UCSD-AML1 (cell line): ENCODE results near the gene RPS6KA1.

Experiments
- DNase-seq: peaks from one replicate; lab custom pipeline; 2025; ENCODE audit not compliant: unreplicated experiment; lab: John Stamatoyannopoulos, UW

Gene RPS6KA1

GRCh38 chr1:26530895-26531598 lies 1.5 kb downstream of the RPS6KA1 start:
- DNase-seq, result peak; percentile 70

- no peak for DNase-seq
These were observed 2.1 kb downstream of the RPS6KA1 start for GRCh38 chr1:26531651-26532131.

GRCh38 chr1:26533951-26534509 lies 4.5 kb downstream of the RPS6KA1 start:
- no peak for DNase-seq

DNA sequence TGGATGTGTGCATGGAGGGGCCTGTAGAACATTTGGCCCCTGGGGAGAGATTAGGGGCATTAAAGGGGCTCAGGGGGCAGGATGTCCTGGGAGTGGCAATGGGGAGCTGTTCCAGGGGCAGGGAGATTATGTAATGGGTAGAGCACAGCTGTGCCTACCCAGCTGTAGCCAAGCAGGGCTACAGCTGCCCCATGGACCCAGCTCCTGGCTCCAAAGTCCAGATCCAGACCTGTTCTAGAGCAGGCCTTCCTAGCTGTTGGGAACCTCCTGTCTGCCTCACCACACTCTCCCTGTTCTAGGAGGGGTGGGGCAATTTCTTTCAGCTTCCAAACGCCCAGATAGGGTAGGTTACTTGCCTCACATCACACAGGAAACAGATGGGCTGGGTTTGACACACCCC lies 5.6 kb downstream of the RPS6KA1 start:
- no peak for DNase-seq

DNA sequence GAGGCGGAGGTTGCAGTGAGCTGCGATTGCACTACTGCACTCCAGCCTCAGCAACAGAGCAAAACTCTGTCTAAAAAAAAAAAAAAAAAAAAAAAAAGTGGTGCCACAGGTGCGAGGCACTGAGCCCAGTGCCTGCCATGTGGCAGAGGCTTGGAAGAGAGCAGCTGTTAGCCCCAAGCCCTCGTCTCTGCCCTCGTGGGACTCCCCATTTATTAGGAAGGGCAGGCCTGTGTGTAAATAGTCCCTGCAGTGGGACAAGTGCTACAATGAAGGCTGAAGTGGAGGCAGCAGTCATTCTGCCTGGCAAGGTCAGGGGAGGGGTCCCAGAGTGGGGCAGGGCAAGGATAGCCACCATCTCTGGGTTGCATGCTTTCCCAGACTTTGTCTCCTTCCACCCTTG lies 6.5 kb downstream of the RPS6KA1 start:
- DNase-seq, result no peak

DNA sequence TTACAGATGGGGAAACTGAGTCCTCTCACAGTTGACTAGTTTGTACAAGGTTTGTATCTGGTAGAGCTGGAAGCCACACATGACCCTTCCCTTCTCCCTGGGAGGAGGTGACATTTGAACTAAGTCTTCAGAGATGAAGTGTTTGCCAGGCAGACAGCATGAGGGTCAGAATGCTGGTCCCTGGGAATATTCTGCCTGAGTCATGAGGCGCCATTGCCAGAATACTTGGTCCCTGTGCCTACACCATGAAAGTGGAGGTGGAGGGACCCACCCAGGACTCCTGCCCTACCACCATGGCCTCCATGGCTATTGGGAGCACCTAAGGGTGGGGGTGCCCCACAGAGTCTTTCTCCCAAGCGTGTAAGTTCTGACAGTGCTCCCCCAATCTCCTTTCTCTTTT lies 7.0 kb downstream of the RPS6KA1 start:
- DNase-seq, result no peak

GRCh38 chr1:26537951-26538352 lies 8.4 kb downstream of the RPS6KA1 start:
- peak; percentile 50 for DNase-seq

DNA sequence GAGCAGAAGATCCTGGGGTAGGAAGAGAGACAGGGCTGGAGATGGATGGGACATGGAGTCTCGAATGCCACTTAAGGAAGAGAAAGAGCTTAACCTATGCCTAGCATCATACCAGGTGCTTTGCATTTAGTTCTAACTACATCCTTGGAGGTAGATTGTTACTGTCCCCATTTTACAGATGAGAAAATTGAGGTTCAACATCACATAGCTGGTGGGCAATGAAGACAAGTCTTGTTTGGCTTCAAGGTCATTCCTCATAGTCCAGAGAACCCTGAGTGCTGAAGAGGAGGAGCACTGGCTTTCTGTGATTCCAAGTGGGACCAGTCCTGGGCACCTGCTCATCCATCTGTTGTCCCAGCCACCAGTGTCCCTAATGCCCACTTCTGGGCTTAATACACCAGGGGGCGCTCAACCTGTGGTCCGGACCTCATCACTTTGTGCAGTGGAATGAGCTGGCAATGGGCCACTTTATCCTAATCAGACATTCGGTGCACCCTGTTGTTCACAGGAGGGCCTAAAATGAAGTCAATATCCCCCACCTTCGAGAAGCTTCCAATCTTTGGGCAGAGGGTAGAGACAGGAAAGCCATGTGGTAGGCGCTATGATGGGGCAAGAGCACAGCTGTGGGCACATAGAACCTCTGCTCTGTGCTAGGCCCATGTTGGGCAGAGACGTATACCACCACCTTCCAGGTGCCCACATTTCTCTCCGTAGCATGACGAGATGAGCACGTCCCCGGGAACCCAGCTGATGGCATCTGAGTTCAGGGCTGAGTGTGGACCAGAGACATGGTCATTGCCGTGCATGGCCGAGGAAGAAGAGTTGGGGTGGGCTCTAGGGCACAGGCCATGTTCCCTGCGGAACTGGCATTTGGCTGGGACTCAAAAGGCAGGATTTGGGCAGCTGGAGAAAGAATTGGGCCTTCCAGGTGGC lies 9.2 kb downstream of the RPS6KA1 start:
- peak; percentile 58 for DNase-seq

- peak; percentile 56 for DNase-seq
These were observed 10.2 kb downstream of the RPS6KA1 start for GRCh38 chr1:26539722-26540121.

DNA sequence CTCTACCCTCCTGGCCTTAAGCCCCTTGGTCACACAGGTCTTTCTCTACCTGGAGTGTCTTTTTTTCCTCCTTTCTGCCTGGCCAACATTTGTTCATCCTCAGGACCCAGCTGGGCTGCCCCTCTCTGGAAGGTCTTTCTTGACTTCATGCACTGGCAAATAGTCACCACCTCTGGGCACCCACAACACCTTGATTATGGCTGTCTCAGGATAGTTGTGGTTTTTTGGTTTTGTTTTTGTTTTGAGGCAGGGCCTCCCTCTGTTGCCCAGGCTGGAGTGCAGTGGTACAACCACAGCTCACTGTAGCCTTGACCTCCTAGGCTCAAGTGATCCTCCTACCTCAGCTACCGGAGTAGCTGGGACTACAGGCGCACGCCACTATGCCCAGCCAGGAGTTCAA lies 10.8 kb downstream of the RPS6KA1 start:
- no peak for DNase-seq

DNA sequence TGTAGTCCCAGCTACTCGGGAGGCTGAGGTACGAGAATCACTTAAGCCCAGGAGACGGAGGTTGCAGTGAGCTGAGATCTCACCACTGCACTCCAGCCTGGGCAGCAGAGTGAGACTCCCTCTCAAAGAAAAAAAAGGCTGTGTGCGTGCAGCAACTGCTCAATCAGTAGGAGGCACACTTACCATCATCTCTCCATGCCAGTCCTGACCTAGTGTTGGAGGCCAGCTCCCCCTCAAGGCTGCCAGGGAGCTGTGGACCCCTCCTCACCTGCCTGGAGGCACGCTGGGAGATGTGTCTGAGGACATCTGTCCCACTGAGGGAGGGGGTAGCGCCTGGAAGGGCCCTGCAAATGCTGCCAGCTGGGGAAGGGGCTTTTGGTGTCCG lies 11.9 kb downstream of the RPS6KA1 start:
- no peak for DNase-seq

GRCh38 chr1:26541816-26542711 lies 12.5 kb downstream of the RPS6KA1 start:
- DNase-seq, result peak; percentile 98

DNA sequence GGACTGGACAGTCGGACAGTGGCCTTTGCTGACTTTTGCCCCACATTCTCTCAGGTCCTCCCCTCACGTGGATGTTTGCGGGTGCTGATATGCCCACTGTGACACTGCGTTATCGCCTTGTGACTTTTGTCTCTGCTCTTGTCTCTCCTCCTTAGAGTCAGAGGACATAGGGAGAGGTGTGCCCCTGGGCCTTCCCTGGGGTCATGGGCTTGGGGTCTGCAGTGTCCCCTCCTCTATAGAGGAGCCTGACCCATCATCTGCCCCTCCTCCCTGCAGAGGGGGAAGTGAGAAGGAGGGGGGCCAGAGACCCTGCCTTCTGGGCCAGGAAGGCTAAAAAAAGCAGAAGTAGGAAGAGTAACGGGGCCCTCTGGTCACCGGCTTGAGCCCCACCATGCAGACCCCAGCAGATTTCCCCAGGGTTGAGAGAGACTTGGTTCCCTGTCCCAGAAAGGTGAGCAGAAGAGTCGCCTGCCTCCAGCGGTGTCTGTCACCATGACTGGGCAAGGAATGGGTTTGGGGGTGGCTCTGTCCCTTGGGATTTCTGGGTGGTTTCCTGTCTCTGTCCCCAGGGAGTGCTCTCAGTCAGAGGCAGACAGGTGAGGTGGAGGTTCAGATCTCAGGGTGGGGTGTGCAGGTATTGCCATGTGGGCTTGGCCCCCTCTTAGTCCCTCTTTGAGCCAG lies 13.3 kb downstream of the RPS6KA1 start:
- DNase-seq, result peak; percentile 60

- DNase-seq, result no peak
These were observed 13.9 kb downstream of the RPS6KA1 start for GRCh38 chr1:26543462-26543861.

- no peak for DNase-seq
These were observed 14.6 kb downstream of the RPS6KA1 start for GRCh38 chr1:26544126-26544525.

- DNase-seq, result no peak
These were observed 16.4 kb downstream of the RPS6KA1 start for GRCh38 chr1:26545969-26546323.

DNA sequence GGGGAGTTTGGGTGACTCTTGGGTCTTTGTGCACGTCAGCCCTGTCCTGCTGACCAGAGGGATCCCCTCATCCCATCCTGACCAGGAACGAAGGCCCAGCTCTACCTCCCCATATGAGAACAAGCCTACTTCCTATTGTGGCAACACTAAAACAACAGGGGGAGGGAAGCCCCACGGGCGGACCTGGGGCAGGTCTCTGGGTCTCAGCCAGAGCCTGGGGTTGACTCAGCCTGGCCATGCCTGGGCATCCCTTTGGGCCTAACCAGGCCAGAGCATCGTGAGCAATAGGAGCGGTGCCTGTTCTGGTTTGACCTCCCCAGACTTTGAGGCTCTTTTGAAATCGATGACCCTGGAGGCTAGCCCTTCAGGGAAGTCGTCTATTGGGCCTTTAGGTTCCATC lies 16.8 kb downstream of the RPS6KA1 start:
- DNase-seq, result no peak

GRCh38 chr1:26546819-26547218 lies 17.3 kb downstream of the RPS6KA1 start:
- no peak for DNase-seq

GRCh38 chr1:26548841-26549240 lies 19.3 kb downstream of the RPS6KA1 start:
- no peak for DNase-seq

- no peak for DNase-seq
These were observed 21.4 kb downstream of the RPS6KA1 start for GRCh38 chr1:26550946-26551345.
